ENCODE measurements around the gene SIRPB2. TPM values are rescaled to one million over a fixed set of nuclear protein-coding genes. Genes with fewer than 3 reads are reported as not detected.
A peak's percentile ranks its signal among the peaks of the same experiment; 100 is the strongest.

The SIRPB2 gene
- total and polyA plus RNA-seq, 2 of the 8 experiments (the other 6 are each of a cell fraction or from before 2014, with no cell fraction given): 0.28 TPM; not detected in 1

DNA sequence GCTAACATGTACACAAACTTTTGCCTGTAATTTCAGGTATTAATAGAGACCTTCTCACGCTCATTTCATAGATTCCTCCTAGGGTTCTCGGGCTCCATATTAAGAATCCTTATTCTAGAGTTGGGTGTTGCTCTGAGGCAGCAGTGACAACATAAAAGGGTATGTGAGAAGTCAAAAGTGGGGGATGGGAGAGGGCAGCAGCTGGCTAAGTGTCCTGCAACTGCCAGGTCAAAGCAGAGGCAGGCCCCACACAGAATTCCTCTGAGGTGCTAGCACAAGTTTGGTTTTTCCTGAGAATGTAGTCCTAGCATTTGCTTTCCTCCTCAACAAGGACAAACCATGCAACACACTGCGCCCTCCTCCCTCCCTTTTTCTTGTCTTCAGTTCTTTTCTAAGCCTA lies 29.2 kb downstream of the SIRPB2 start:
- no peak overlapping the region for H3K4me3 ChIP-seq (ENCODE audit: extremely low read depth in 1 of 4, insufficient read depth in 2 of 4, low read depth in 3 of 4, low read length in 4 of 4)
- H2BK20ac ChIP-seq (ENCODE audit: low read length): no peak overlapping the region
- peak in 1 of 2 experiments; percentile 26 for DNase-seq (ENCODE audit: low read depth in 1 of 2, low spot score in 2 of 2)
- H3K27me3 ChIP-seq (replicated peaks in 1 of 4; ENCODE audit: control insufficient read depth in 3 of 4, extremely low read depth in 1 of 4, insufficient read depth in 3 of 4, low read length in 3 of 4): no peaks in the 10 kb centered on the region
- no peak overlapping the region for H3K23ac ChIP-seq (ENCODE audit: insufficient read length)
- H2BK15ac ChIP-seq (ENCODE audit: low read length): no peak overlapping the region
- WGBS, 2 experiments (ENCODE audit: extremely low coverage in 1 of 2, insufficient coverage in 1 of 2, insufficient read length in 1 of 2, insufficient replicate concordance in 2 of 2, low coverage in 1 of 2, low lambda C conversion rate in 2 of 2, missing lambda C conversion rate in 1 of 2): 78% methylated on average over 3 of the region's 3 CpGs; no CpG with 5 or more reads in 1 of the 2 experiments
- no peak overlapping the region for H3K56ac ChIP-seq (replicated peaks; ENCODE audit: insufficient read length, low read depth, low read length)
- H4K91ac ChIP-seq (replicated peaks; ENCODE audit: insufficient read length, low read length): no peak overlapping the region
- no peak overlapping the region for H3K4me2 ChIP-seq (ENCODE audit: insufficient read depth in 1 of 2, low read depth in 2 of 2, low read length in 2 of 2)
- H3K4ac ChIP-seq (replicated peaks; ENCODE audit: insufficient read length, low read depth, low read length): no peak overlapping the region
- no peak overlapping the region for H2BK5ac ChIP-seq (ENCODE audit: low read depth, low read length)
- peaks cover 9 to 55% of the 10 kb centered on the region in 2 experiments; a peak in 3 of 4 replicates for H3K79me2 ChIP-seq (ENCODE audit: control insufficient read depth in 1 of 2, insufficient read depth in 2 of 2, low read length in 2 of 2)
- peaks cover 2 to 31% (median 25%) of the 10 kb centered on the region in 4 experiments; a peak in 7 of 8 replicates for H3K36me3 ChIP-seq (ENCODE audit: control insufficient read depth in 2 of 4, insufficient read depth in 4 of 4, low read length in 3 of 4)
- H4K5ac ChIP-seq (ENCODE audit: insufficient read length, low read depth, low read length): no peak overlapping the region
- H4K8ac ChIP-seq (ENCODE audit: extremely low read depth, insufficient read depth, low read length): no peak overlapping the region
- no peak overlapping the region for H3K18ac ChIP-seq (ENCODE audit: extremely low read depth, low read length)
- H3K4me1 ChIP-seq (replicated peaks in 1 of 4; ENCODE audit: control insufficient read depth in 3 of 4, insufficient read depth in 4 of 4, low read length in 3 of 4): peaks cover 0 to 8% (median 4%) of the 10 kb centered on the region in 4 experiments; a peak in 4 of 7 replicates
- no peak overlapping the region for H2AK5ac ChIP-seq (ENCODE audit: low read depth, low read length)
- H3K23me2 ChIP-seq (ENCODE audit: low read depth, low read length): peaks cover 6% of the 10 kb centered on the region
- ChIA-PET CTCF (ENCODE audit: partially characterized antibody) (interaction anchor here (2.1 kb wide), 1 partner anchor 42 kb away, joined by 10 read pairs; no protein-coding TSS in a partner anchor), POLR2A (ENCODE audit: partially characterized antibody) (interaction anchor here (1.4 to 1.5 kb wide), 2 partner anchors 9 to 34 kb away, joined by 3 read pairs; no protein-coding TSS in a partner anchor)
- no peak overlapping the region for H2AFZ ChIP-seq (ENCODE audit: low read length)
- H2BK120ac ChIP-seq (replicated peaks; ENCODE audit: low read depth, low read length): no peak overlapping the region
- peaks cover 11% of the 10 kb centered on the region for H3K79me1 ChIP-seq (ENCODE audit: low read depth, low read length)
- peaks cover 2 to 18% of the 10 kb centered on the region in 2 experiments for H4K20me1 ChIP-seq (replicated peaks in 1 of 2; ENCODE audit: control insufficient read depth in 1 of 2, insufficient read depth in 2 of 2, low read length in 2 of 2)
- H3K9ac ChIP-seq (replicated peaks in 1 of 4; ENCODE audit: extremely low read depth in 1 of 4, low read depth in 3 of 4, low read length in 3 of 4): no peak overlapping the region
- H3K27ac ChIP-seq (ENCODE audit: low read depth, low read length): no peak overlapping the region
- no peak for FAIRE-seq
- no peak overlapping the region for H2BK12ac ChIP-seq (ENCODE audit: low read depth, low read length)
- H3K9me3 ChIP-seq (ENCODE audit: insufficient read depth in 2 of 2, low read depth in 1 of 2, low read length in 1 of 2): no peaks in the 10 kb centered on the region
- H3K14ac ChIP-seq (ENCODE audit: insufficient read length): no peak overlapping the region
- no peak for TF ChIP-seq KDM5A (IDR thresholded peaks at IDR 0.05; ENCODE audit: low read length)
- no peak for TF ChIP-seq TCF12 (IDR thresholded peaks at IDR 0.05; ENCODE audit: low read depth, low read length)
- TF ChIP-seq TEAD4 (IDR thresholded peaks at IDR 0.05; ENCODE audit: low read depth, low read length): no peak
- TF ChIP-seq POU5F1 (IDR thresholded peaks at IDR 0.05; ENCODE audit: low read depth, low read length): no peak
- TF ChIP-seq EGR1 (IDR thresholded peaks at IDR 0.05; ENCODE audit: borderline replicate concordance, low read depth, low read length): no peak
- TF ChIP-seq SAP30 (IDR thresholded peaks at IDR 0.05; ENCODE audit: insufficient read depth, insufficient replicate concordance, low read length): no peak
- no peak for TF ChIP-seq SRF (IDR thresholded peaks at IDR 0.05; ENCODE audit: low read depth, low read length)
- TF ChIP-seq BACH1 (IDR thresholded peaks at IDR 0.05; ENCODE audit: low read length): no peak
- TF ChIP-seq, protein P1, sequence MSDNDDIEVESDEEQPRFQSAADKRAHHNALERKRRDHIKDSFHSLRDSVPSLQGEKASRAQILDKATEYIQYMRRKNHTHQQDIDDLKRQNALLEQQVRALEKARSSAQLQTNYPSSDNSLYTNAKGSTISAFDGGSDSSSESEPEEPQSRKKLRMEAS (IDR thresholded peaks at IDR 0.05): no peak
- TF ChIP-seq POLR2A (IDR thresholded peaks at IDR 0.05; ENCODE audit: control extremely low read depth in 1 of 2, low read depth in 2 of 2, low read length in 2 of 2): no peak
- no peak for TF ChIP-seq TAF1 (IDR thresholded peaks at IDR 0.05; ENCODE audit: low read depth, low read length)
- no peak for TF ChIP-seq RXRA (IDR thresholded peaks at IDR 0.05; ENCODE audit: insufficient read depth, low read depth, low read length)
- no peak for TF ChIP-seq ZNF274 (IDR thresholded peaks at IDR 0.05; ENCODE audit: borderline replicate concordance, extremely low read depth, low read length)
- TF ChIP-seq, protein P2, sequence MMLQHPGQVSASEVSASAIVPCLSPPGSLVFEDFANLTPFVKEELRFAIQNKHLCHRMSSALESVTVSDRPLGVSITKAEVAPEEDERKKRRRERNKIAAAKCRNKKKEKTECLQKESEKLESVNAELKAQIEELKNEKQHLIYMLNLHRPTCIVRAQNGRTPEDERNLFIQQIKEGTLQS (IDR thresholded peaks at IDR 0.05; ENCODE audit: insufficient read depth, low read depth, low read length): no peak
- TF ChIP-seq MAFK (IDR thresholded peaks at IDR 0.05; ENCODE audit: low read depth, low read length): no peak

All from H1 (cell line).